Measurements from ENCODE around the gene DGKB.

Gene DGKB

DNA sequence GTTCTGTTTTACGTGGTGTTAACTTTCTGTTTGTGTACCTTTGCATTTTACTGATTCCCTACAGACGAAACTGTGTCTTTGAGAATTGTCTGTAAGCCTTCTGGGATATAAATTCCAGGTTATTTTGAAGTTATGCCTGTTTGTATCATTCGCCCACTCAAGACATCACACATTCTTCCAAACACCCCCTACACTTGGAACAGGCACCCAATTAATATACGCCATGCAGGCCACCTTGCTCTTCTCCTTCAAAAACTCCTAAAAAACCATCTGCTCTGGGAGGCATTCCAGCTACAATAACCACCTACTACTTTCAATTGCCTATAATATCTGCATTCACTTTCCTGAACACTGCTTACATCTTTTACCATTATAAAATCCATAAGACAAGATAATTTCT, 453.3 kb downstream of the DGKB start:
- H3K4me3 ChIP-seq (ENCODE audit: low read depth, low read length), result no peak overlapping the region
- TF ChIP-seq, protein P1, sequence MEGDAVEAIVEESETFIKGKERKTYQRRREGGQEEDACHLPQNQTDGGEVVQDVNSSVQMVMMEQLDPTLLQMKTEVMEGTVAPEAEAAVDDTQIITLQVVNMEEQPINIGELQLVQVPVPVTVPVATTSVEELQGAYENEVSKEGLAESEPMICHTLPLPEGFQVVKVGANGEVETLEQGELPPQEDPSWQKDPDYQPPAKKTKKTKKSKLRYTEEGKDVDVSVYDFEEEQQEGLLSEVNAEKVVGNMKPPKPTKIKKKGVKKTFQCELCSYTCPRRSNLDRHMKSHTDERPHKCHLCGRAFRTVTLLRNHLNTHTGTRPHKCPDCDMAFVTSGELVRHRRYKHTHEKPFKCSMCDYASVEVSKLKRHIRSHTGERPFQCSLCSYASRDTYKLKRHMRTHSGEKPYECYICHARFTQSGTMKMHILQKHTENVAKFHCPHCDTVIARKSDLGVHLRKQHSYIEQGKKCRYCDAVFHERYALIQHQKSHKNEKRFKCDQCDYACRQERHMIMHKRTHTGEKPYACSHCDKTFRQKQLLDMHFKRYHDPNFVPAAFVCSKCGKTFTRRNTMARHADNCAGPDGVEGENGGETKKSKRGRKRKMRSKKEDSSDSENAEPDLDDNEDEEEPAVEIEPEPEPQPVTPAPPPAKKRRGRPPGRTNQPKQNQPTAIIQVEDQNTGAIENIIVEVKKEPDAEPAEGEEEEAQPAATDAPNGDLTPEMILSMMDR (IDR thresholded peaks at IDR 0.05; ENCODE audit: low read depth, low read length), result no peak

DNA sequence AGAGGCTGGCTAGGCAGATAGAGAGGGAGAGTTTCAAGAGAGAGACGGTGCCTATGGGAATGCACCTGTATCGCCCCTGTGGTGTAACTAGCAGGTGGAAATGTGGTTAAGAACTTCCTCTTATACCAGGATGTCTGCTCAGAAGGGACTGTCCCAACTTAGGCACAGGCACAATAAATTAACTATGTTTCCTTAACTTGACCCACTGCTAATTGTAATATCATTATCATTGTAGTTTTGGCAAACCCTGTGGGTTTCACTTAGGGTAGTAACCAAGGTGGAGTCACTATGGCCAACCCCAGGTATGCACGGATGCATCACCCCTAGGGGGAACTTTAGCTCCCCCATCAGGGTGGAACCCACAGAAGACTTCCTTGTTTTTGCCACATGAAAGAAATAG, 455.7 kb downstream of the DGKB start:
- TF ChIP-seq, protein P1 (IDR thresholded peaks at IDR 0.05; ENCODE audit: low read depth, low read length), result no peak
- no peak overlapping the region for H3K4me3 ChIP-seq (ENCODE audit: low read depth, low read length)

DNA sequence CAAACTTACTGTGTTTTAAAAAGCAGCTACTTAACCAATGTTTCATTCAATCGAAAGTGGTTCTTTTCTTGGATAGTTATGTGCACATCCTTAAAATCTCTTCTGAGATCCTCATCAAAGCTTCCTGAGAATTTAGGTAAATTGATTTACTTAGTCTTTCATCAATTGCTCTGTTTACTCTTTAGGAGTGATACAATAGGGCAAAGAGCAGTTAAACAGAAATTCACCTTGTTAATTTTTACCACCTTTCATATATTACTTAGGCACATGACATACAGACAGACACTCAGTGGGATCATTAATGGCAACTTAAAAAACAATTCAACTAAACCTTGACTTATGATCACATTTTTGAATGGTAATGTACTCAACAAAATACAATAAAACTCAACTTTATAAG, 456.3 kb downstream of the DGKB start:
- no peak overlapping the region for H3K4me3 ChIP-seq (ENCODE audit: low read depth, low read length)
- TF ChIP-seq, protein P1 (IDR thresholded peaks at IDR 0.05; ENCODE audit: low read depth, low read length), result no peak

DNA sequence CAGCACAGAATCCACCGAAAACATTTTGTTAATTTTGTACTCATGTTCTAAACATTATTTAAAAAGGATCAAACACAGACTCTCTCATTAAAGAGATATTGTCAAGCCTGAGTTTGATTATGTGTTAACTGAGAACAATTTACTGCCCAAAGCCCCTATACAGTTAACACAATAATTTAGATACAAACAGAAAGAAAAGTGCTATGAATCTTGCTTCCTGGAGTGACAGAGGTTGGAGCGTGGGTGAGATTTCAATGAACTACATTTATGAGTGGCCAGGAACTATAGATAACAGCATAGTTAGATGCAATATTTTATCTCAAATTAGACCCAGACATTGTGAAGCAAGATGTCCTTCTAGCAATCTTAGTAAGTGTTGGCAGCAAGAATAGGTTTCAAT, 464.2 kb downstream of the DGKB start:
- TF ChIP-seq, protein P1 (IDR thresholded peaks at IDR 0.05; ENCODE audit: low read depth, low read length), result no peak
- H3K4me3 ChIP-seq (ENCODE audit: low read depth, low read length), result no peak overlapping the region

DNA sequence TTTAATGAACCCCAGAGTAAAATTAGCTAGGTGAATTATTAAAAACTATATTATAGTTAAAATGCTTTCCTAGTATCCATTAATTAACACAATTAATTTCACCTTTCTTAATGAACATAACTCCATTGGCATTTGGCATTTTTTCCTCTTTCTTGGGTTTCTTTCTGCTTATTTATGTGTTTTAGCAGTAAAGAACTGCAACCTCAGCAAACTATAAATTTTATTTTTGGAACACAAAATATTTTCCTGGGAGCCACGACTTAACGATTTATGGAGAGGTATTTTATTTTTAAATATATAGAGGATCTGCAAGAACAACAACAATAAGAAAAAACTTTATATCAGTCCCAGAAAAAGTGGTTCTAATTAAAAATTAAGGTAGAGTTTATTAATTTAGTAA, 465.7 kb downstream of the DGKB start:
- TF ChIP-seq, protein P1 (IDR thresholded peaks at IDR 0.05; ENCODE audit: low read depth, low read length), result no peak
- H3K4me3 ChIP-seq (ENCODE audit: low read depth, low read length), result no peak overlapping the region

DNA sequence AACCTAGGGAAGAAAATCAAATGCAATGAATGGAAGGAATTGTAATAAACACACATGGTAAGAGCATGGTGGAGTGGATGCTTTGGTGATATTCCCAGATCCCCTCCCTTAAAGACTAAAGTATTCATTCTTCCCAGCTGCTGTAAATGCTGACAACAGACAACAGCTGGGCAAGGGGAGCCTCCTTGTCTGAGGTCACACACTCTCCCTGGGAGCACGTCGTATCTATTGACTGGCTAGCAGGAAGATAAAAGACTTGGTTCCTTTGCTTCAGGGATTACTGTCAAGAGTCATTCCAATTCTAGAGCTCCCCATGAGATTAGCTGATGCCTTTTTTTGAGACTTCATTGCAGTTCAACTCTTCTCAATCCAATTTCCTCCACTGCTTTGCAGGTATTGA, 469.6 kb downstream of the DGKB start:
- TF ChIP-seq, protein P1 (IDR thresholded peaks at IDR 0.05; ENCODE audit: low read depth, low read length), result no peak
- no peak overlapping the region for H3K4me3 ChIP-seq (ENCODE audit: low read depth, low read length)

DNA sequence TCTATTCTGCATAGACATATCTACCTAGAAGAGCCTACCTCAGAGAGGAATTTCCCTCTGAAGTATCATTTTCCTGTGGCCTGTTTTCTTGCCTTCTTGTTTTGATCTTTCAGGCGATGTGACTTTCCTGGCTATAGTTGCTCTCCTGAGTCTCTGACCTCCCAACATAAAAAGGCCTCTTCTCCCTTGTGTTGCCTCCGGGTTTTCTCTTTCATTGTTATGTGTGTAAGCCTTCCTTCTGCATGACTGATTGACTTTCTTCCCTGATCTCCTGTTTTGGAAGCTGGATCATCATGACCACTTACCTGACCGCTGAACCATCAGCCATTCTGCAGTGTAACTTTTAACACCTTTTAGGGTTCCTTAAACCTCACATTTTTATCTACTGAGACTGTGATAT, 471.6 kb downstream of the DGKB start:
- no peak overlapping the region for H3K4me3 ChIP-seq (ENCODE audit: low read depth, low read length)
- TF ChIP-seq, protein P1 (IDR thresholded peaks at IDR 0.05; ENCODE audit: low read depth, low read length), result no peak

Data from WI38 (cell line).